GM12892 (cell line): ENCODE measurements around the gene HSPA13.

Experiments used
- POLR2A ChIP-seq: IDR thresholded peaks from 2 replicates; pipeline ENCODE4 v1.6.1; 2011; ENCODE audit warnings: low read depth, low read length, control low read depth
- POLR2AphosphoS5 ChIP-seq: IDR thresholded peaks from 2 replicates; pipeline ENCODE4 v1.6.1; 2011; ENCODE audit warnings: low read depth, low read length, control low read depth

DNA sequence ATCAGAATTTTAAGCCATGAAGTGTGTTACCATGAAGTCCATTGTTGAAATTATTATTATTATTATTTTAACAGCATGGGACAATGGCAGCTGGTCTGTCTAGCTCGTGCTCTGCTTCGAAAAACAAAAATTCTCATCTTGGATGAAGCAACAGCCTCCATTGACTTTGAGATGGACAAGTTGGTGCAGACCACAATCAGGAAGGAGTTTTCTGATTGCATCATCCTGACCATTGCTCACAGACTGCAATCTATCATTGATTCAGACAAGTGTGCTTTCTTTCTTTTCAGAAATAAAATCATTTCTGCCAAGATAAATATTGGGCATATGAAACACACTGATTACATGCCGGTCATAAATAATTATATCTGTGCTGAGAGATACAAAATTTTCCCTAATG lies 21.0 kb downstream of the HSPA13 start:
- TF ChIP-seq POLR2AphosphoS5 (no peak), POLR2A (no peak)
